ENCODE results near the gene CHN2. TPM values are rescaled to one million over a fixed set of nuclear protein-coding genes. Genes with fewer than 3 reads are reported as not detected.

Gene CHN2
- total and polyA plus RNA-seq, 8 donors: 8.2 to 32.9 (median 24.0) TPM

GRCh38 chr7:29214056-29214455, 19.5 kb downstream of the CHN2 start:
- FAIRE-seq: no peak
- peak in 1 of 4 donors; percentile 18 for ATAC-seq
- no peak overlapping the region for H3K27ac ChIP-seq

GRCh38 chr7:29214816-29215215, 20.2 kb downstream of the CHN2 start:
- 53 to 61% methylated on average over 3 of the region's 3 CpGs for WGBS, 2 donors
- no peaks in the 10 kb centered on the region for H3K36me3 ChIP-seq
- intact Hi-C loops (cut with DNase I): no loop called here
- DNase-seq (no peak), FAIRE-seq (no peak), ATAC-seq (no peak)
- H3K27me3 ChIP-seq: no peaks in the 10 kb centered on the region
- peaks cover 0 to 12% (median 3%) of the 10 kb centered on the region in 3 donors for H3K4me1 ChIP-seq
- no peak overlapping the region for H3K27ac ChIP-seq
- no peak overlapping the region for H3K4me3 ChIP-seq
- TF ChIP-seq, protein P1, sequence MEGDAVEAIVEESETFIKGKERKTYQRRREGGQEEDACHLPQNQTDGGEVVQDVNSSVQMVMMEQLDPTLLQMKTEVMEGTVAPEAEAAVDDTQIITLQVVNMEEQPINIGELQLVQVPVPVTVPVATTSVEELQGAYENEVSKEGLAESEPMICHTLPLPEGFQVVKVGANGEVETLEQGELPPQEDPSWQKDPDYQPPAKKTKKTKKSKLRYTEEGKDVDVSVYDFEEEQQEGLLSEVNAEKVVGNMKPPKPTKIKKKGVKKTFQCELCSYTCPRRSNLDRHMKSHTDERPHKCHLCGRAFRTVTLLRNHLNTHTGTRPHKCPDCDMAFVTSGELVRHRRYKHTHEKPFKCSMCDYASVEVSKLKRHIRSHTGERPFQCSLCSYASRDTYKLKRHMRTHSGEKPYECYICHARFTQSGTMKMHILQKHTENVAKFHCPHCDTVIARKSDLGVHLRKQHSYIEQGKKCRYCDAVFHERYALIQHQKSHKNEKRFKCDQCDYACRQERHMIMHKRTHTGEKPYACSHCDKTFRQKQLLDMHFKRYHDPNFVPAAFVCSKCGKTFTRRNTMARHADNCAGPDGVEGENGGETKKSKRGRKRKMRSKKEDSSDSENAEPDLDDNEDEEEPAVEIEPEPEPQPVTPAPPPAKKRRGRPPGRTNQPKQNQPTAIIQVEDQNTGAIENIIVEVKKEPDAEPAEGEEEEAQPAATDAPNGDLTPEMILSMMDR (IDR thresholded peaks at IDR 0.05): no peak
- H3K9me3 ChIP-seq: no peaks in the 10 kb centered on the region

More at GRCh38 chr7:29214056-29214455, 19.5 kb downstream of the CHN2 start:
- H3K36me3 ChIP-seq: no peaks in the 10 kb centered on the region
- no peaks in the 10 kb centered on the region for H3K9me3 ChIP-seq
- H3K4me1 ChIP-seq: peaks cover 0 to 12% (median 3%) of the 10 kb centered on the region in 3 donors
- TF ChIP-seq, protein P1 (IDR thresholded peaks at IDR 0.05): no peak
- H3K27me3 ChIP-seq: no peaks in the 10 kb centered on the region
- DNase-seq: no peak
- 80 to 90% methylated on average over 5 of the region's 5 CpGs for WGBS, 2 donors
- intact Hi-C loops (cut with DNase I): no loop called here
- H3K4me3 ChIP-seq: no peak overlapping the region

DNA sequence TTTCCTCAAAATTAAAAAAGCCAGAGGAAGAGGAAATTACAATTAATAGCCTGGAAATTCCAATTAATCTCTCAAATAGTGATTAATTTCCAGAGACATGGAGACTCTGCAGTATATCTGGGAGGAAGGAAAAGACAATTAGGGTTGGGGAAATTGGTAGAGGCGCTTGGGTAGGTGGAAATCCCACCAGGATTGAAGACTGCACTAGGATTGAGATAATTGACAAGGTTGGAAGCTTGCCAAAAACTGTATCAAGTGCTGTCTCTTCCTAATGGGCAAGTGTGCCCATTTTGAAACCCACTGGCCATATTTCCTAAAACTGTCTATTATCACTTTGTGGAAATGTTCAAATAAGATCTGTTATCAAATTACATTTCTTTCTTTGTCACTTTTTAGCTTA, 21.6 kb downstream of the CHN2 start:
- Histone ChIP-seq H3K4me1 (peaks cover 0 to 12% (median 3%) of the 10 kb centered on the region in 3 donors), H3K36me3 (no peaks in the 10 kb centered on the region), H3K27ac (no peak overlapping the region), H3K4me3 (no peak overlapping the region), H3K27me3 (no peaks in the 10 kb centered on the region), H3K9me3 (no peaks in the 10 kb centered on the region)
- intact Hi-C loops (cut with DNase I): no loop called here
- DNase-seq (no peak), FAIRE-seq (no peak), ATAC-seq (no peak)
- 89 to 92% methylated on average over 1 of the region's 1 CpG for WGBS, 2 donors
- TF ChIP-seq, protein P1 (IDR thresholded peaks at IDR 0.05): no peak

DNA sequence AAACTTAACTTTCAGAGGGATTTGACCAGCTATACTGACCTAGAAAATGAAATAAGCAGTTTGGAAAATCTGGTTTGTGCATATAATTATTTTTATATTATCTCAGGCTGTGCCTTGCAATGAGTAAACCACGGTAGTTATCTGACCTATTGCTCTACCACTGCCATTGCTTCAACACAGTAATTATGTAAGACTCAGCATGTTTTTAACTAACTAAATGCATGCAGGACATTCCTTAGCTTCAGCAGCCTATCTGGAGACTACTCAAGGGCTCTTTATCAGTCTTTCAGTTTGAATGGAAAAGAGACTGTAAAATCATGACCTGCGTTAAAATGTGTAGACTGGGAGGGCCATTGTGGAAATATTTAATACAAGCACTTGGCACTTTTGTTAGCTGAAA, 22.5 kb downstream of the CHN2 start:
- no peaks in the 10 kb centered on the region for H3K27me3 ChIP-seq
- no peak overlapping the region for H3K27ac ChIP-seq
- H3K36me3 ChIP-seq: no peaks in the 10 kb centered on the region
- H3K4me3 ChIP-seq: no peak overlapping the region
- intact Hi-C loops (cut with DNase I): no loop called here
- ATAC-seq: peak in 1 of 4 donors; percentile 39
- TF ChIP-seq, protein P1 (IDR thresholded peaks at IDR 0.05): no peak
- FAIRE-seq: no peak
- no peak for DNase-seq
- H3K4me1 ChIP-seq: peaks cover 0 to 12% (median 3%) of the 10 kb centered on the region in 3 donors
- no peaks in the 10 kb centered on the region for H3K9me3 ChIP-seq
- 39 to 48% methylated on average over 2 of the region's 2 CpGs for WGBS, 2 donors

- Histone ChIP-seq H3K9me3 (no peaks in the 10 kb centered on the region), H3K4me3 (no peak overlapping the region), H3K27ac (no peak overlapping the region), H3K36me3 (no peaks in the 10 kb centered on the region), H3K27me3 (no peaks in the 10 kb centered on the region), H3K4me1 (no peaks in the 10 kb centered on the region)
- TF ChIP-seq, protein P1 (IDR thresholded peaks at IDR 0.05): no peak
- intact Hi-C loops (cut with DNase I): no loop called here
- 71 to 89% methylated on average over 1 of the region's 1 CpG for WGBS, 2 donors
- DNase-seq (no peak), FAIRE-seq (no peak), ATAC-seq (no peak)
These were observed 30.2 kb downstream of the CHN2 start for GRCh38 chr7:29224726-29225125.
